B cell (primary cell): ENCODE data around the gene TAS2R19. TPM values are rescaled to one million over a fixed set of nuclear protein-coding genes. Genes with fewer than 3 reads are reported as not detected.

Experiments
- ATAC-seq: fragments of 200-7000 bp; cut with Tn5 transposase; one replicate; pipeline ENCODE4 v1.10.0; 2021; ENCODE audit warnings: low read depth, mild to moderate bottlenecking, moderate number of reproducible peaks, moderate library complexity
- CTCF ChIA-PET: fragments of 350-600 bp; sonication (Branson Sonifier 250); formaldehyde crosslinking; loops from one replicate; lab custom pipeline; 2021; ENCODE audit warnings: antibody characterized with exemption, inconsistent platforms; lab: Charles Lee
- POLR2A ChIA-PET: fragments of 350-600 bp; sonication (Branson Sonifier 250); formaldehyde crosslinking; loops from one replicate; lab custom pipeline; 2021; ENCODE audit warnings: antibody characterized with exemption; lab: Charles Lee
- DNase-seq: peaks from one replicate; pipeline ENCODE4 v3.0.0; 2013
- H2AFZ ChIP-seq: 2 replicates; pipeline ENCODE4 v1.6.1; 2012; ENCODE audit warnings: mild to moderate bottlenecking, low read depth, low read length; ENCODE audit not compliant: insufficient read depth, poor library complexity, severe bottlenecking
- H3K27ac ChIP-seq, 2 donors: 1 replicate in 1 of 2; 2 replicates in 1 of 2; pipeline ENCODE4 v1.5.1; 2012 to 2013; ENCODE audit warnings: low read length in 2 of 2, mild to moderate bottlenecking in 2 of 2, moderate library complexity in 1 of 2
- H3K27me3 ChIP-seq, 4 experiments: fragments of 200-600 bp in 1 of 4; sonication (generic) in 1 of 4; replicated peaks in 1 of 4; 1 replicate in 2 of 4; 2 replicates in 2 of 4; pipeline versions ENCODE4 v1.6.1 to v1.7.0; 2013 to 2016; ENCODE audit warnings: low read length in 3 of 4, mild to moderate bottlenecking in 2 of 4, mixed read lengths in 1 of 4, moderate library complexity in 1 of 4; ENCODE audit not compliant: insufficient read depth in 4 of 4, control insufficient read depth in 3 of 4; ENCODE audit errors: control extremely low read depth in 1 of 4
- H3K36me3 ChIP-seq, 2 experiments: replicated peaks in 1 of 2; 1 replicate in 1 of 2; 2 replicates in 1 of 2; pipeline versions ENCODE4 v1.6.1 to v1.7.1; 2013; ENCODE audit warnings: low read length in 1 of 2; ENCODE audit not compliant: insufficient read depth in 2 of 2, control insufficient read depth in 1 of 2; ENCODE audit errors: control extremely low read depth in 1 of 2, extremely low read depth in 1 of 2
- H3K4me1 ChIP-seq, 2 donors: fragments of 200-600 bp in 1 of 2; sonication (generic) in 1 of 2; 1 replicate in 1 of 2; 2 replicates in 1 of 2; pipeline versions ENCODE4 v1.5.1 to v1.6.1; 2013 to 2017; ENCODE audit warnings: low read length in 2 of 2; ENCODE audit not compliant: control insufficient read depth in 2 of 2, insufficient read depth in 2 of 2
- H3K4me2 ChIP-seq: replicated peaks from 2 replicates; pipeline ENCODE3; 2012; ENCODE audit warnings: mild to moderate bottlenecking, low read depth, low read length; ENCODE audit not compliant: poor library complexity, severe bottlenecking
- H3K4me3 ChIP-seq, 5 experiments: fragments of 200-600 bp in 1 of 5; sonication (generic) in 1 of 5; 1 replicate in 3 of 5; 2 replicates in 2 of 5; pipeline versions ENCODE4 v1.5.1 to v1.7.0; 2011 to 2016; ENCODE audit warnings: low read length in 4 of 5, mild to moderate bottlenecking in 4 of 5, low read depth in 2 of 5, control low read depth in 1 of 5, moderate library complexity in 1 of 5; ENCODE audit not compliant: insufficient read depth in 1 of 5; ENCODE audit errors: control extremely low read depth in 1 of 5, extremely low read depth in 1 of 5
- H3K79me2 ChIP-seq: fragments of 200-600 bp; sonication (generic); one replicate; pipeline ENCODE4 v1.6.0; 2016; ENCODE audit warnings: low read length; ENCODE audit not compliant: control insufficient read depth, insufficient read depth
- H3K9ac ChIP-seq: fragments of 200-600 bp; sonication (generic); 2 replicates; pipeline ENCODE4 v1.6.1; 2017; ENCODE audit warnings: mild to moderate bottlenecking, low read length, moderate library complexity
- H3K9me3 ChIP-seq, 3 donors: one replicate each; pipeline versions ENCODE4 v1.6.1 to v1.7.1; 2013; ENCODE audit warnings: low read length in 2 of 3; ENCODE audit not compliant: control insufficient read depth in 2 of 3, insufficient read depth in 1 of 3; ENCODE audit errors: control extremely low read depth in 1 of 3
- H4K20me1 ChIP-seq: 2 replicates; pipeline ENCODE4 v1.6.0; 2012; ENCODE audit warnings: mild to moderate bottlenecking, low read length; ENCODE audit not compliant: insufficient read depth, control insufficient read depth, poor library complexity, severe bottlenecking
- H3K27ac Mint-ChIP-seq: one replicate; pipeline ENCODE4 v1.8.0; 2021; ENCODE audit warnings: mixed read lengths
- H3K27me3 Mint-ChIP-seq: one replicate; pipeline ENCODE4 v1.8.0; 2021; ENCODE audit warnings: mixed read lengths
- H3K4me1 Mint-ChIP-seq: one replicate; pipeline ENCODE4 v1.8.0; 2021; ENCODE audit warnings: mixed read lengths
- H3K4me3 Mint-ChIP-seq: one replicate; pipeline ENCODE4 v1.8.0; 2021; ENCODE audit warnings: mixed read lengths
- H3K9me3 Mint-ChIP-seq: one replicate; pipeline ENCODE4 v1.8.0; 2022; ENCODE audit warnings: mixed read lengths; ENCODE audit not compliant: insufficient read depth
- EZH2 ChIP-seq: IDR thresholded peaks from 2 replicates; pipeline ENCODE4 v1.6.1; 2012; ENCODE audit warnings: borderline replicate concordance, low read depth, mild to moderate bottlenecking, moderate library complexity, low read length; ENCODE audit not compliant: insufficient read depth, poor library complexity, severe bottlenecking
- WGBS: methylation state at CpG from one replicate; pipeline ENCODE4 v1.1.5; 2013; ENCODE audit warnings: missing lambda C conversion rate; ENCODE audit not compliant: insufficient coverage; 5-methylcytosine and 5-hydroxymethylcytosine counted together
- intact Hi-C: fragments of 100-400 bp; cut with micrococcal nuclease; formaldehyde crosslinking; loops from one replicate; pipeline ENCODE4 v1.10.0; 2022
- polyA plus RNA-seq: library from polyadenylated mRNA; depleted of rRNA; stranded (reverse); fragments of >200 nt; gene quantifications from 2 replicates; pipeline ENCODE4 v1.2.3, GENCODE V29; 2012
- total RNA-seq, 2 donors: library from RNA; stranded (reverse); fragments of 120-200 nt in 1 of 2; gene quantifications; 1 replicate in 1 of 2; 2 replicates in 1 of 2; pipeline versions ENCODE4 v1.2.3 to v1.2.4, GENCODE V29; 2013 to 2022

The TAS2R19 gene
- total and polyA plus RNA-seq, 2 donors (not counting 1 experiment from before 2014, with no cell fraction given) = 0.34 to 5.7 TPM

GRCh38 chr12:10974965-10975364, 47.5 kb downstream of the TAS2R19 start:
- WGBS = 90% methylated on average over 2 of the region's 3 CpGs
- TF ChIP-seq EZH2 = no peak

More at GRCh38 chr12:10974965-10975364, 47.5 kb downstream of the TAS2R19 start:
- H3K9me3 ChIP-seq = no peaks in the 10 kb centered on the region
- no peak overlapping the region for H3K9ac ChIP-seq
- ATAC-seq (no peak), DNase-seq (no peak)
- Mint-ChIP-seq H3K4me1 (no peaks in the 10 kb centered on the region), H3K27me3 (no peaks in the 10 kb centered on the region), H3K27ac (no peak overlapping the region), H3K9me3 (no peaks in the 10 kb centered on the region), H3K4me3 (no peak overlapping the region)
- peaks cover 0 to 2% of the 10 kb centered on the region in 2 experiments for H3K36me3 ChIP-seq
- no peak overlapping the region for H3K27ac ChIP-seq
- ChIA-PET CTCF (no interaction called here), POLR2A (no interaction called here)
- no peak overlapping the region for H2AFZ ChIP-seq
- no peaks in the 10 kb centered on the region for H3K4me1 ChIP-seq
- no peaks in the 10 kb centered on the region for H3K27me3 ChIP-seq
- intact Hi-C loops = no loop called here
- no peak overlapping the region for H3K4me2 ChIP-seq
- H3K79me2 ChIP-seq = no peaks in the 10 kb centered on the region
- no peak overlapping the region for H3K4me3 ChIP-seq
- peaks cover 4% of the 10 kb centered on the region for H4K20me1 ChIP-seq

Other genes with a start within 250 kb of the TAS2R19 start
- gene TAS2R7, start 220.0 kb downstream of the TAS2R19 start, total RNA-seq = not detected in 2 replicates
- not detected in 2 replicates for gene TAS2R7, start 220.0 kb downstream of the TAS2R19 start, polyA plus RNA-seq
- not detected in 2 replicates for gene TAS2R8, start 215.3 kb downstream of the TAS2R19 start, total RNA-seq
- 0.20 TPM in 1 of 2 replicates, not detected in the other for gene TAS2R8, start 215.3 kb downstream of the TAS2R19 start, polyA plus RNA-seq
- gene TAS2R9, start 212.5 kb downstream of the TAS2R19 start, total RNA-seq = not detected in 2 replicates
- gene TAS2R9, start 212.5 kb downstream of the TAS2R19 start, polyA plus RNA-seq = not detected in 2 replicates
- gene TAS2R10, start 196.3 kb downstream of the TAS2R19 start, total RNA-seq = 0.27 and 1.2 TPM in 2 replicates
- not detected in 2 replicates for gene TAS2R10, start 196.3 kb downstream of the TAS2R19 start, polyA plus RNA-seq
- 1.0 and 1.9 TPM in 2 replicates for gene PRR4, start 173.1 kb downstream of the TAS2R19 start, total RNA-seq
- gene PRR4, start 173.1 kb downstream of the TAS2R19 start, polyA plus RNA-seq = 1.8 and 4.0 TPM in 2 replicates
- 33.6 and 39.7 TPM in 2 replicates for gene PRH1, start 138.4 kb downstream of the TAS2R19 start, total RNA-seq
- 5.9 and 20.9 TPM in 2 replicates for gene PRH1, start 138.4 kb downstream of the TAS2R19 start, polyA plus RNA-seq
- 0.96 and 1.9 TPM in 2 replicates for gene TAS2R13, start 113.1 kb downstream of the TAS2R19 start, total RNA-seq
- 0.06 TPM in 1 of 2 replicates, not detected in the other for gene TAS2R13, start 113.1 kb downstream of the TAS2R19 start, polyA plus RNA-seq
- not detected in 2 replicates for gene PRH2, start 93.4 kb downstream of the TAS2R19 start, total RNA-seq
- 0.89 and 2.6 TPM in 2 replicates for gene PRH2, start 93.4 kb downstream of the TAS2R19 start, polyA plus RNA-seq
- 1.4 and 3.4 TPM in 2 replicates for gene TAS2R14, start 83.4 kb downstream of the TAS2R19 start, total RNA-seq
- 2.8 and 4.3 TPM in 2 replicates for gene TAS2R14, start 83.4 kb downstream of the TAS2R19 start, polyA plus RNA-seq
- gene TAS2R50, start 35.7 kb downstream of the TAS2R19 start, total RNA-seq = 1.9 and 2.0 TPM in 2 replicates
- gene TAS2R50, start 35.7 kb downstream of the TAS2R19 start, polyA plus RNA-seq = 0.28 and 0.46 TPM in 2 replicates
- 3.4 and 4.0 TPM in 2 replicates for gene TAS2R20, start 24.3 kb downstream of the TAS2R19 start, total RNA-seq
- 1.0 and 1.7 TPM in 2 replicates for gene TAS2R20, start 24.3 kb downstream of the TAS2R19 start, polyA plus RNA-seq
- 5.0 and 5.7 TPM in 2 replicates for gene TAS2R31, start 8.8 kb upstream of the TAS2R19 start, total RNA-seq
- 0.63 and 0.86 TPM in 2 replicates for gene TAS2R31, start 8.8 kb upstream of the TAS2R19 start, polyA plus RNA-seq
- gene TAS2R46, start 39.7 kb upstream of the TAS2R19 start, total RNA-seq = 2.1 and 2.6 TPM in 2 replicates
- gene TAS2R46, start 39.7 kb upstream of the TAS2R19 start, polyA plus RNA-seq = 0.13 and 0.32 TPM in 2 replicates
- 4.8 and 5.0 TPM in 2 replicates for gene TAS2R43, start 69.7 kb upstream of the TAS2R19 start, total RNA-seq
- 0.17 TPM in 1 of 2 replicates, not detected in the other for gene TAS2R43, start 69.7 kb upstream of the TAS2R19 start, polyA plus RNA-seq
- gene TAS2R30, start 112.0 kb upstream of the TAS2R19 start, total RNA-seq = 9.5 and 11.2 TPM in 2 replicates
- gene TAS2R30, start 112.0 kb upstream of the TAS2R19 start, polyA plus RNA-seq = not detected in 2 replicates
- gene SMIM10L1, start 148.6 kb upstream of the TAS2R19 start, total RNA-seq = 9.6 and 10.1 TPM in 2 replicates
- gene SMIM10L1, start 148.6 kb upstream of the TAS2R19 start, polyA plus RNA-seq = 3.6 and 4.2 TPM in 2 replicates
- not detected in 2 replicates for gene TAS2R42, start 164.3 kb upstream of the TAS2R19 start, total RNA-seq
- gene TAS2R42, start 164.3 kb upstream of the TAS2R19 start, polyA plus RNA-seq = not detected in 2 replicates
- gene PRB3, start 247.1 kb upstream of the TAS2R19 start, total RNA-seq = not detected in 2 replicates
- not detected in 2 replicates for gene PRB3, start 247.1 kb upstream of the TAS2R19 start, polyA plus RNA-seq